ENCODE measurements around the gene PGPEP1. TPM values are rescaled to one million over a fixed set of nuclear protein-coding genes. Genes with fewer than 3 reads are reported as not detected.
A peak's percentile ranks its signal among the peaks of the same experiment; 100 is the strongest.

Gene PGPEP1
- total RNA-seq, 1 donor: 27.2 TPM

DNA sequence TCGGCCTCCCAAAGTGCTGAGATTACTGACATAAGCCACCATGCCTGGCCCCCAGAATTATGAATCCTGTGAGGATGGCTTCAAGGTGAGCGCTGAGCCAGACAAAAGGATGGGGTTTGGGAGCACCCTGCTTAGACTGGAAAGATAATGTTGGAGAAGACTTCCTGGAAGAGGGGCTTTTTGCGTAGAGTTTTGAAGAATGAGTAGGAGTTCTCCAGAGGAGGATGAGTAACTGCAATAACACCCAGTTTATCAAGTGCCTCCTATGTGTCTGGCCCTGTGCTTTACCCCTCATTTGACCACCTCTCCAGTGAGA, 44.9 kb downstream of the PGPEP1 start:
- TF ChIP-seq, protein P1, sequence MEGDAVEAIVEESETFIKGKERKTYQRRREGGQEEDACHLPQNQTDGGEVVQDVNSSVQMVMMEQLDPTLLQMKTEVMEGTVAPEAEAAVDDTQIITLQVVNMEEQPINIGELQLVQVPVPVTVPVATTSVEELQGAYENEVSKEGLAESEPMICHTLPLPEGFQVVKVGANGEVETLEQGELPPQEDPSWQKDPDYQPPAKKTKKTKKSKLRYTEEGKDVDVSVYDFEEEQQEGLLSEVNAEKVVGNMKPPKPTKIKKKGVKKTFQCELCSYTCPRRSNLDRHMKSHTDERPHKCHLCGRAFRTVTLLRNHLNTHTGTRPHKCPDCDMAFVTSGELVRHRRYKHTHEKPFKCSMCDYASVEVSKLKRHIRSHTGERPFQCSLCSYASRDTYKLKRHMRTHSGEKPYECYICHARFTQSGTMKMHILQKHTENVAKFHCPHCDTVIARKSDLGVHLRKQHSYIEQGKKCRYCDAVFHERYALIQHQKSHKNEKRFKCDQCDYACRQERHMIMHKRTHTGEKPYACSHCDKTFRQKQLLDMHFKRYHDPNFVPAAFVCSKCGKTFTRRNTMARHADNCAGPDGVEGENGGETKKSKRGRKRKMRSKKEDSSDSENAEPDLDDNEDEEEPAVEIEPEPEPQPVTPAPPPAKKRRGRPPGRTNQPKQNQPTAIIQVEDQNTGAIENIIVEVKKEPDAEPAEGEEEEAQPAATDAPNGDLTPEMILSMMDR (IDR thresholded peaks at IDR 0.05; ENCODE audit: insufficient read depth, low read length): no peak
- DNase-seq (ENCODE audit: low read depth): no peak
- no peak overlapping the region for H3K4me3 ChIP-seq (ENCODE audit: low read depth, low read length)

DNA sequence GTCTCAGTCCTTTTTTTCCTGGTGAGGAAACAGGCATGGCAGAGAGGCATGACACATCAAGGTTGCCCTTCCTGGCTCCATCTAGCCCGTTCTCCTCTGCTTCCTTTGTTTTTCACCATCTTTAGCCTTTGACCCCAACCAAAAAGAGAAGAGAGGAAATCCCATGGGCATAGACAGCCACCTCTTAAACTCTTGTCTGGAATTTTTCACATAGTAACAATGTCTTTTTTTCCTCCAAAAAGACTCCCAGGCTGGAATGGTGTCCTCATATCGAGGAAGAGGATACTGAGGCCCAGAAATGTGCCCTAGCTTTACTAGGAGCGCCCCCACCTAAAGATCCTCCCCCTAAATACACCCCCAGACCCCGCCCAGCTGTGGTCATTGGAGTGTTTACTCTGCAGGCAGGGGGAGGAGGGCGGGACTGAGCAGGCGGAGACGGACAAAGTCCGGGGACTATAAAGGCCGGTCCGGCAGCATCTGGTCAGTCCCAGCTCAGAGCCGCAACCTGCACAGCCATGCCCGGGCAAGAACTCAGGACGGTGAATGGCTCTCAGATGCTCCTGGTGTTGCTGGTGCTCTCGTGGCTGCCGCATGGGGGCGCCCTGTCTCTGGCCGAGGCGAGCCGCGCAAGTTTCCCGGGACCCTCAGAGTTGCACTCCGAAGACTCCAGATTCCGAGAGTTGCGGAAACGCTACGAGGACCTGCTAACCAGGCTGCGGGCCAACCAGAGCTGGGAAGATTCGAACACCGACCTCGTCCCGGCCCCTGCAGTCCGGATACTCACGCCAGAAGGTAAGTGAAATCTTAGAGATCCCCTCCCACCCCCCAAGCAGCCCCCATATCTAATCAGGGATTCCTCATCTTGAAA, 45.5 kb downstream of the PGPEP1 start, which contains the start of gene GDF15:
Gene GDF15, plus strand, starts transcription at position 484 of the 868 bp plus-strand sequence. Its CDS starts 32 bp downstream, at position 516.
- TF ChIP-seq, protein P1 (IDR thresholded peaks at IDR 0.05; ENCODE audit: insufficient read depth, low read length): peak; percentile 88
- peak within 1 kb of the TSS; percentile 78 for H3K4me3 ChIP-seq (ENCODE audit: low read depth, low read length)
- DNase-seq (ENCODE audit: low read depth): peak; percentile 98

DNA sequence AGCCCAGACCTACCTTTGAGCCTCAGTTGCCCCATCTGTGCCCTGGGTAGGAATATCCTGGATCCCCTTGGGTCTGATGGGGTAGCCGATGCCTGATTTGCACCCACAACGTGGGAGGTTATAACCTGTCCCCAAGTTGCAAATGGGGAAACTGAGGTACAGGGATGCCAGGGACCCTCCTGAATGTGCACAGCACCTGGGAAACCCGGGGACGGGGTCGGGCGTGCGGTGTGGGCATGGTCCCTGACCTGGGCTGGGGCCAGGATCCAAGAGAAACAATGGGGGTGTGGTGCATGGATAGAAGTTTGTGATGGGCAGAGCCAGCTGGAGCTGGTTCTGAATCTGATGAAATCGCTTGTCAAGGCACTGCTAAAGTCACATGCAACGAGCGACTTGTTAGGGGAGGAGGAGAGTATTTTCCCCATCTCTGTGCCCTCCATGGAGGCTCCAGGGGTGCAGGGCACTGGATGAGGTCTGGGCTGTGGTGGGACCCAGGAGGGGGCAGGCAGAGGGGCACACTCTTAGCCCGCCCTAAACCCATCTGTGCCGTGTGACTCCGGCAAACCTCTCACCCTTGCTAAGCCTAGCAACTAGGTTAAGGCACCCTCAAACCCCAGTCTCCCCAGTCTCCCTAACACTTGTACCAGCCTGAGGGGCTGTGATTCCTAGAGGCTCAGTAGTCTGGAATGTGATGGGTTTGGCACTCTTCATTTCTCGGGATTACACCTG, 46.3 kb downstream of the PGPEP1 start:
- TF ChIP-seq, protein P1 (IDR thresholded peaks at IDR 0.05; ENCODE audit: insufficient read depth, low read length): no peak
- H3K4me3 ChIP-seq (ENCODE audit: low read depth, low read length): peak overlapping the region; percentile 78
- peak; percentile 93 for DNase-seq (ENCODE audit: low read depth)

DNA sequence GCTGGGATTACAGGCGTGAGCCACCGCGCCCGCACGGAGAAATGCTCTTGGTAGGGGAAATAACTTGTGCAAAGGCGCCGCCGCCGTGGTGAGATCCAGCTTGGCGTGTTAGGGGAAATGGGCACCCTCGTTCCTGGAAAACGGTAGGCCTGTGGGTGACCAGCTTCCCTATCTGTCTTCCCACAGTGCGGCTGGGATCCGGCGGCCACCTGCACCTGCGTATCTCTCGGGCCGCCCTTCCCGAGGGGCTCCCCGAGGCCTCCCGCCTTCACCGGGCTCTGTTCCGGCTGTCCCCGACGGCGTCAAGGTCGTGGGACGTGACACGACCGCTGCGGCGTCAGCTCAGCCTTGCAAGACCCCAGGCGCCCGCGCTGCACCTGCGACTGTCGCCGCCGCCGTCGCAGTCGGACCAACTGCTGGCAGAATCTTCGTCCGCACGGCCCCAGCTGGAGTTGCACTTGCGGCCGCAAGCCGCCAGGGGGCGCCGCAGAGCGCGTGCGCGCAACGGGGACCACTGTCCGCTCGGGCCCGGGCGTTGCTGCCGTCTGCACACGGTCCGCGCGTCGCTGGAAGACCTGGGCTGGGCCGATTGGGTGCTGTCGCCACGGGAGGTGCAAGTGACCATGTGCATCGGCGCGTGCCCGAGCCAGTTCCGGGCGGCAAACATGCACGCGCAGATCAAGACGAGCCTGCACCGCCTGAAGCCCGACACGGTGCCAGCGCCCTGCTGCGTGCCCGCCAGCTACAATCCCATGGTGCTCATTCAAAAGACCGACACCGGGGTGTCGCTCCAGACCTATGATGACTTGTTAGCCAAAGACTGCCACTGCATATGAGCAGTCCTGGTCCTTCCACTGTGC, 47.9 kb downstream of the PGPEP1 start:
- DNase-seq (ENCODE audit: low read depth): peak; percentile 50
- peak overlapping the region; percentile 78 for H3K4me3 ChIP-seq (ENCODE audit: low read depth, low read length)
- TF ChIP-seq, protein P1 (IDR thresholded peaks at IDR 0.05; ENCODE audit: insufficient read depth, low read length): peak; percentile 79

DNA sequence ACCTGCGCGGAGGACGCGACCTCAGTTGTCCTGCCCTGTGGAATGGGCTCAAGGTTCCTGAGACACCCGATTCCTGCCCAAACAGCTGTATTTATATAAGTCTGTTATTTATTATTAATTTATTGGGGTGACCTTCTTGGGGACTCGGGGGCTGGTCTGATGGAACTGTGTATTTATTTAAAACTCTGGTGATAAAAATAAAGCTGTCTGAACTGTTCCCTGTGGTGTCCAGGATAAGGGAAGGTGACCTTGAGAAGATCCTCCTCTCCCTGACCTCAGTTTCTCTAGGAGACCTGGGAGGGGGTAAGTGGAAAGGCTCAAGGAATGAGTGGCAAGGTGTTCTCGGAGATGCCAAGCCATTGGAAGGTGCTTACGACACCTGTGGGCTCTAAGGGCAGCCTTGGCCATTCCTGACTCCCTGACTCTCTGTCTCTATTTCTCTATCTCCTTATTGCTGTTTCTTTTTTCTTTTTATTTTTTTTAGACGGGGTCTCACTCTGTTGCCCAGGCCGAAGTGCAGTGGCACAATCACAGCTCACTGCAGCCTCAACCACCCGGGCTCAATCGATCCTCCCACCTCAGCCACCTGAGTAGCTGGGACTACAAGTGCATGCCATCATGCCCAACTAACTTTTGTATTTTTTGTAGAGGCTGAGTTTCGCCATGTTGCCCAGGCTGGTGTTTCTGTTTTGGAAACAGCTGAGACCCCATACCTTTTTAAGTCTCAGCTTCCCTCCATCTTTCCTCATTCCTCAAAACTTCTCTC, 48.7 kb downstream of the PGPEP1 start:
- DNase-seq (ENCODE audit: low read depth): no peak
- peak overlapping the region; percentile 78 for H3K4me3 ChIP-seq (ENCODE audit: low read depth, low read length)
- TF ChIP-seq, protein P1 (IDR thresholded peaks at IDR 0.05; ENCODE audit: insufficient read depth, low read length): no peak

GRCh38 chr19:18389726-18390064, 49.3 kb downstream of the PGPEP1 start:
- DNase-seq (ENCODE audit: low read depth): no peak
- TF ChIP-seq, protein P1 (IDR thresholded peaks at IDR 0.05; ENCODE audit: insufficient read depth, low read length): no peak
- peak overlapping the region; percentile 78 for H3K4me3 ChIP-seq (ENCODE audit: low read depth, low read length)
